Stomach (tissue), 4 donors: ENCODE data around the gene HOXA6.

Source experiments
- CTCF ChIP-seq, 7 experiments: fragments of 450-650 bp in 4 of 7; fragments of 200-600 bp in 3 of 7; sonication (generic) in 3 of 7; IDR thresholded peaks; one replicate each; pipeline ENCODE4 v1.5.1; 2016 to 2019; ENCODE audit warnings: antibody characterized with exemption in 7 of 7, control low read depth in 2 of 7, mild to moderate bottlenecking in 1 of 7
- EP300 ChIP-seq: sonication (generic); formaldehyde crosslinking; IDR thresholded peaks from one replicate; pipeline ENCODE4 v1.6.1; 2017; ENCODE audit warnings: antibody characterized with exemption
- POLR2A ChIP-seq, 4 donors: fragments of 450-650 bp; IDR thresholded peaks; one replicate each; pipeline ENCODE4 v1.6.1; 2016; ENCODE audit warnings: antibody characterized with exemption in 4 of 4, control low read depth in 2 of 4, mild to moderate bottlenecking in 1 of 4, moderate library complexity in 1 of 4
- POLR2AphosphoS5 ChIP-seq, 3 donors: sonication (generic); formaldehyde crosslinking; IDR thresholded peaks; one replicate each; pipeline ENCODE4 v1.6.1; 2016; ENCODE audit warnings: antibody characterized with exemption in 3 of 3

- no peak for TF ChIP-seq POLR2AphosphoS5 (IDR thresholded peaks at IDR 0.05)
- no peak for TF ChIP-seq CTCF (IDR thresholded peaks at IDR 0.05)
- TF ChIP-seq EP300: no peak
- TF ChIP-seq POLR2A (IDR thresholded peaks at IDR 0.05): no peak
Measured at GRCh38 chr7:27128776-27129728, 18.5 kb downstream of the HOXA6 start.
